PC-9 (cell line): ENCODE measurements around the gene IL1A.

Experiments
- EZH2 ChIP-seq: fragments of 200-600 bp; sonication (generic); IDR thresholded peaks from 2 replicates; pipeline ENCODE4 v1.8.0; 2017; ENCODE audit warnings: antibody characterized with exemption, low read depth
- TF ChIP-seq, protein P1 (sequence below): fragments of 200-600 bp; sonication (generic); conservative IDR thresholded peaks from 2 replicates; pipeline ENCODE4 v1.6.1; 2017; ENCODE audit warnings: mixed run types, antibody characterized with exemption, mild to moderate bottlenecking, moderate library complexity

DNA sequence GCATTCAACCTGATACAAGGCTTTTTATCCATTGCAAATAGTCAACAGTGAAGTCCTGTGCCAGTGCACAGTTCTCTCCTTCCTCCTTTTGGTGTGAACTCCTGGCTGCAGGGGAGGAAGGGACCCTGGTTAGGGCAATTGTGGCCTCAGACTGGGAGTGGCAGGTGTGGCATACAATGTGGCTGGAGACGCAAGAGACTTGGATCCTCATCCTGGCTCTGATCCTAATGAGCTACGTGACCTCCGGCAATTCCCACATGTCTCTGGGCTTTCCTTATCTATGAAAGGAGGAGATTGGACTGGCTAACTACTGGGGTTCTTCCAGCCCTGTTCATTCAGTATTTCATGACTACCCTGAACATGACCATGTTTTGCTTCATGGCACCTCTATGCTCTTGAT, 10.5 kb upstream of the IL1A start:
- TF ChIP-seq, protein P1, sequence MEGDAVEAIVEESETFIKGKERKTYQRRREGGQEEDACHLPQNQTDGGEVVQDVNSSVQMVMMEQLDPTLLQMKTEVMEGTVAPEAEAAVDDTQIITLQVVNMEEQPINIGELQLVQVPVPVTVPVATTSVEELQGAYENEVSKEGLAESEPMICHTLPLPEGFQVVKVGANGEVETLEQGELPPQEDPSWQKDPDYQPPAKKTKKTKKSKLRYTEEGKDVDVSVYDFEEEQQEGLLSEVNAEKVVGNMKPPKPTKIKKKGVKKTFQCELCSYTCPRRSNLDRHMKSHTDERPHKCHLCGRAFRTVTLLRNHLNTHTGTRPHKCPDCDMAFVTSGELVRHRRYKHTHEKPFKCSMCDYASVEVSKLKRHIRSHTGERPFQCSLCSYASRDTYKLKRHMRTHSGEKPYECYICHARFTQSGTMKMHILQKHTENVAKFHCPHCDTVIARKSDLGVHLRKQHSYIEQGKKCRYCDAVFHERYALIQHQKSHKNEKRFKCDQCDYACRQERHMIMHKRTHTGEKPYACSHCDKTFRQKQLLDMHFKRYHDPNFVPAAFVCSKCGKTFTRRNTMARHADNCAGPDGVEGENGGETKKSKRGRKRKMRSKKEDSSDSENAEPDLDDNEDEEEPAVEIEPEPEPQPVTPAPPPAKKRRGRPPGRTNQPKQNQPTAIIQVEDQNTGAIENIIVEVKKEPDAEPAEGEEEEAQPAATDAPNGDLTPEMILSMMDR = no peak
- no peak for TF ChIP-seq EZH2
